GM21447 (cell line): ENCODE measurements around the gene DPP9.

Source experiments
- ATAC-seq: cut with Tn5 transposase; IDR thresholded peaks from one replicate; pipeline ENCODE4 v1.9.1; 2021; ENCODE audit not compliant: unreplicated experiment

The DPP9 gene

DNA sequence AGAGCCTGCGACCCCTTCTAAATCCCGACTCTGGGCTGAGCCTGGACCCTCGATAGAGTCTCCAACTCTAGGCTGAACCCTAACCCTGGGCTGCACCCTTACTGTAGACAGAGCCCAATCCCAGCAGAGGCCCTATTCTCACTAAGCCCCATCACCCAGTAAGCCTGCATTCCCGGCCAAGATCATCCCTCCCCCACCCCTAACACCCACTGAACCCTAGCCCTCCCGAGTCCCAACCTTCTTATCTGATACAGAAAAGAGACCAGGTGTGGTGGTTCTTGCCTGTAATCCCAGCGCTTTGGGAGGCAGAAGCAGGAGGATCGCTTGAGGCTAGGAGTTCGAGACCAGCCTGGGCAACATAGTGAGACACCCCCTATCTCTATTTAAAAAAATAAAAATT, 86.9 kb downstream of the DPP9 start:
- no peak for ATAC-seq

DNA sequence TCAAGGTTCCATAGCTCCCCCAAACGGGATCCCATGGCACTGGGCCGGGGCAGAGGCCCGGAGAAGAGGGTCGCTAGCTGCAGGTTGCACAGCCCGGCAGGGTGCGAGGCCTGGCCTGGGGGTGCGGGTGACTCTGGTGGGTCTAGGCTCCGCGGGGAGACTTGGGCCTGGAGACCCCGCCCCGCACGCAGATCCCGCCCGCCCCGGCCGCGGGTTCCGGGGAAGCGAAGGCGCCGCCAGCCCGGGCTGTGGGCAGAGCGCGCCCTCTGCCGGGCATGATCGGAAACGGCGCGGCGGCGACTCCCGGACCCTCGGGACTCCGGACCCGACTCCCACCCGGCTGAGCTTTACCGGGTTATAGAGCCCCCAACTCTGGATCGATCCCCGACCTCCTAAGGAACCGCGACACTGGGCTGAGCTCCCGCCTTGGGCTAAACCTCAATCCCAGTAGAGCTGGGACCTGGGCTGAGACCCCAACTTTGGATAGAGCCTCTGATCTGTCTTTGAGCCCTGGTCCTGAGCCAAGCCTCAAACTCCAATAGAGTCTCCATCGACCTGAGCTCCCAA, 87.4 kb downstream of the DPP9 start:
- no peak for ATAC-seq

DNA sequence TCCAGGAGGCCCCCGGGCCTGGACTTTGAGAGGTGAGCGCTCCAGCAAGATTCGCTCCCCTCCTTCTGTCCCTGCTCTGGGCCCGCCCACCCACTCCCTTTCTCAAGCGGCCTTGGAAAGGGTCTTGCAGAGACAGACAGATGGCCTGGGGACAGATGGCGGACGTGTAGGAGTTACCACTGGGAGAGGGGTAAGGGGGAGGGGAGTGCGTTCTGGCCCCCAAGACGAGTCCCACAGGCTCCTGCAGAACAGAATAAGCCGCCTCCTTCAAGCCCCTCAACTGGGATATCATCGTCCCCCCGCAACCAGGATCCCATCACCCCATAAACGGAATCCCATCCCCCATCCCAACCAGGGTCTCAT, 87.9 kb downstream of the DPP9 start:
- ATAC-seq = no peak

DNA sequence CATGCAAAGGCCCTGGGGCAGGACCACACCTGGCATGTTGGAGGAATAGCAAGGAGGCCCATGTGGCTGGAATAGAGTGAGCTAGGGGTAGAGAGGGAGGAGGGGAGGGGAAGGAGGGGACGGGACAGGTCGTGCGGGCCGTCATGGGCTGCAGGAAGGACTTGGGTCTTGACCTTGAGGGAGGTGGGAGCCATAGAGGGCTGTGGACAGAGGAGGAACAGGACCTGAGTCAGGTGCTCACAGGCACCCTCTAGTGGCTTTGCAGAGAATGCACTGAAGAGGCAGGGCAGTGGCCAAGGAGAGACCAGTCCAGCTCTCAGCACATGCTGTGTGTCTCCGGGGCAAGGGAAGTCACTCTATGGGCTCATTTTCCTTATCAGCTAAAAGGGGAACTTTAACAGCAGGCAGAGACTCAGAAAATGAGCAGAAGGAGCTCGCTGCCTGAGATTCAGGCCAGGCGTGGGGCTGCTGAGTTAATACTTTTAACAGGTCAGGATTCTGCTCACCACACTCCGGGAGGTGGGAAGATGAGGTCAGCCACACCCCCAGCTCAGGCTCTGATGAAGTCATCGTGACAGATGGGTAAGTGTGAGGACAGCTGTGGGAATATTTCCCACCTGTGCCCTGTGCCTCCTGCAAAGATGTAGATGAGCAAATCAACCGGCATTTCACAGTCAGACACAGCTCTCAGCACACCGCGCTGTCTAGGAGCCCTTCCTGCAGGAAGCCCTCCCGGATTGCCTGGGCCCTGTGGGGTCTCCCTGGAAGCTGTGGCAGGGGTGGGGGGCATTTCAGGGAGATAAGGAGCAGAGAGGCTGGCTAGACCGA, 90.3 kb downstream of the DPP9 start:
- no peak for ATAC-seq
